Hematopoietic multipotent progenitor cell treated with erythropoietin and hydrocortisone succinate and interleukin-3 and kit ligand, for 6 days (in vitro differentiated cells): ENCODE measurements around the gene LALBA.
"Not testable (repeated sequence)": the region's sequence is repeated elsewhere in the genome, so short reads cannot be mapped to it uniquely, and the experiment has no call there.

Source experiments
- DNase-seq: peaks from one replicate; pipeline ENCODE4 v3.0.0-alpha.2; 2015

Gene LALBA

GRCh38 chr12:48527891-48528670, 41.8 kb downstream of the LALBA start:
- DNase-seq, result no peak

- DNase-seq, result no peak
These were observed 44.5 kb downstream of the LALBA start, which contains the start of gene OR8S1 for GRCh38 chr12:48525332-48525731. TSS of gene OR8S1 (plus strand) at chr12:48525632. CDS start at chr12:48525632, 0 bp downstream.

- DNase-seq, result not testable (repeated sequence)
These were observed 49.5 kb downstream of the LALBA start for GRCh38 chr12:48520381-48520780.
